GM19438 (cell line): ENCODE results near the gene C2CD4B.

Source experiments
- ATAC-seq: cut with Tn5 transposase; IDR thresholded peaks from one replicate; pipeline ENCODE4 v1.9.1; 2021; ENCODE audit warnings: low read depth; ENCODE audit not compliant: unreplicated experiment

C2CD4B gene

GRCh38 chr15:62120776-62121175 is 44.3 kb downstream of the C2CD4B start:
- no peak for ATAC-seq

DNA sequence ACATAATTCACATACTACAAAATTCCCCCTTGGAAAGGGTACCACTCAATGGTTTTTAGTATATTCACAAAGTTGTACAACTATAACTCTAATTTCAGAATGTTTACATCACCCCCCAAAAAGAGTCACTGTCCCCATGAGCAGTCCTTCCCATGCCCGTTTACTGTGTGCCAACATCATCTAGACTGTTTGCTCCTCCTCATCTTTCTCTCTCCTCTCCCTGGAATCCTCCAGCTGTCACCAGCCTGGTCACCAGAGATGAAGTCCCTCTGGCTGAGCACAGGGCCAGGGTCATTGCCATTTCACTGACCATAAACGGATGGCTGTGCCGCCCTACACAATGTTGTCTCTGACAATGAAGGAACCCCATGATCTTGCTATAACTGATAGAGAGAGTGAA is 45.2 kb downstream of the C2CD4B start:
- no peak for ATAC-seq

GRCh38 chr15:62119227-62119864 is 45.7 kb downstream of the C2CD4B start:
- ATAC-seq, result no peak

- ATAC-seq, result no peak
Observed at GRCh38 chr15:62118520-62119226, 46.4 kb downstream of the C2CD4B start.

- ATAC-seq, result no peak
Observed at GRCh38 chr15:62115847-62116246, 49.2 kb downstream of the C2CD4B start.
